Endothelial cell of umbilical vein (primary cell): ENCODE data around the gene SPACA6.

ENCODE experiments used
- EZH2 ChIP-seq: IDR thresholded peaks from 2 replicates; pipeline ENCODE4 v1.6.1; 2012; ENCODE audit warnings: borderline replicate concordance, low read depth, mild to moderate bottlenecking, moderate library complexity, low read length, inconsistent platforms; ENCODE audit not compliant: severe bottlenecking
- TF ChIP-seq, protein P1 (sequence below), 2 donors: IDR thresholded peaks; 1 replicate in 1 of 2; 2 replicates in 1 of 2; pipeline ENCODE4 v1.5.1; 2011; ENCODE audit warnings: low read length in 2 of 2, mild to moderate bottlenecking in 2 of 2, moderate library complexity in 2 of 2, control low read depth in 1 of 2, inconsistent platforms in 1 of 2, low read depth in 1 of 2; ENCODE audit not compliant: insufficient read depth in 1 of 2; ENCODE audit errors: extremely low read depth in 1 of 2

- TF ChIP-seq EZH2, result no peak
- TF ChIP-seq, protein P1, sequence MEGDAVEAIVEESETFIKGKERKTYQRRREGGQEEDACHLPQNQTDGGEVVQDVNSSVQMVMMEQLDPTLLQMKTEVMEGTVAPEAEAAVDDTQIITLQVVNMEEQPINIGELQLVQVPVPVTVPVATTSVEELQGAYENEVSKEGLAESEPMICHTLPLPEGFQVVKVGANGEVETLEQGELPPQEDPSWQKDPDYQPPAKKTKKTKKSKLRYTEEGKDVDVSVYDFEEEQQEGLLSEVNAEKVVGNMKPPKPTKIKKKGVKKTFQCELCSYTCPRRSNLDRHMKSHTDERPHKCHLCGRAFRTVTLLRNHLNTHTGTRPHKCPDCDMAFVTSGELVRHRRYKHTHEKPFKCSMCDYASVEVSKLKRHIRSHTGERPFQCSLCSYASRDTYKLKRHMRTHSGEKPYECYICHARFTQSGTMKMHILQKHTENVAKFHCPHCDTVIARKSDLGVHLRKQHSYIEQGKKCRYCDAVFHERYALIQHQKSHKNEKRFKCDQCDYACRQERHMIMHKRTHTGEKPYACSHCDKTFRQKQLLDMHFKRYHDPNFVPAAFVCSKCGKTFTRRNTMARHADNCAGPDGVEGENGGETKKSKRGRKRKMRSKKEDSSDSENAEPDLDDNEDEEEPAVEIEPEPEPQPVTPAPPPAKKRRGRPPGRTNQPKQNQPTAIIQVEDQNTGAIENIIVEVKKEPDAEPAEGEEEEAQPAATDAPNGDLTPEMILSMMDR (IDR thresholded peaks at IDR 0.05; ENCODE audit: extremely low read depth in 1 of 2, insufficient read depth in 1 of 2, low read depth in 1 of 2, low read length in 2 of 2), result no peak
These were observed 29.0 kb upstream of the SPACA6 start for GRCh38 chr19:51664131-51664530.
